ENCODE measurements around the gene RPL6. TPM values are rescaled to one million over a fixed set of nuclear protein-coding genes. Genes with fewer than 3 reads are reported as not detected.
"Not testable (repeated sequence)": the region's sequence is repeated elsewhere in the genome, so short reads cannot be mapped to it uniquely, and the experiment has no call there.

The RPL6 gene
- 3,314 and 3,586 TPM in 2 replicates for polyA plus RNA-seq (2014; cell fraction: cytosol; rRNA removed)
- polyA plus RNA-seq (2014; cell fraction: nucleus; rRNA removed): 2,205 and 2,265 TPM in 2 replicates

GRCh38 chr12:112409064-112409905, at the start of gene RPL6:
Gene RPL6 (minus strand): TSS chr12:112409605. CDS start chr12:112408656, 949 bp downstream.
- peak; percentile 97 for DNase-seq (ENCODE audit: low spot score)

GRCh38 chr12:112458751-112459150, 49.3 kb upstream of the RPL6 start:
- no peak for DNase-seq (ENCODE audit: low spot score)

- no peak for DNase-seq (ENCODE audit: low spot score)
Measured at GRCh38 chr12:112458330-112458729, 48.9 kb upstream of the RPL6 start.

GRCh38 chr12:112457142-112457541, 47.7 kb upstream of the RPL6 start:
- not testable (repeated sequence) for DNase-seq (ENCODE audit: low spot score)

GRCh38 chr12:112456029-112456428, 46.6 kb upstream of the RPL6 start:
- DNase-seq (ENCODE audit: low spot score): no peak

GRCh38 chr12:112450725-112451124, 41.3 kb upstream of the RPL6 start:
- no peak for DNase-seq (ENCODE audit: low spot score)

- not testable (repeated sequence) for DNase-seq (ENCODE audit: low spot score)
Measured at GRCh38 chr12:112448165-112448564, 38.8 kb upstream of the RPL6 start.

- DNase-seq (ENCODE audit: low spot score): no peak
Measured at GRCh38 chr12:112447106-112447505, 37.7 kb upstream of the RPL6 start.

- DNase-seq (ENCODE audit: low spot score): no peak
Measured at GRCh38 chr12:112446008-112446725, 36.8 kb upstream of the RPL6 start.

GRCh38 chr12:112443916-112444315, 34.5 kb upstream of the RPL6 start:
- no peak for DNase-seq (ENCODE audit: low spot score)

- not testable (repeated sequence) for DNase-seq (ENCODE audit: low spot score)
Measured at GRCh38 chr12:112440653-112441052, 31.2 kb upstream of the RPL6 start.

GRCh38 chr12:112439769-112440168, 30.4 kb upstream of the RPL6 start:
- DNase-seq (ENCODE audit: low spot score): peak; percentile 16

GRCh38 chr12:112438645-112439044, 29.2 kb upstream of the RPL6 start:
- DNase-seq (ENCODE audit: low spot score): not testable (repeated sequence)

GRCh38 chr12:112433551-112433950, 24.1 kb upstream of the RPL6 start:
- no peak for DNase-seq (ENCODE audit: low spot score)

- DNase-seq (ENCODE audit: low spot score): no peak
Measured at GRCh38 chr12:112431965-112432364, 22.6 kb upstream of the RPL6 start.

GRCh38 chr12:112430929-112431328, 21.5 kb upstream of the RPL6 start:
- DNase-seq (ENCODE audit: low spot score): no peak

GRCh38 chr12:112427760-112428159, 18.4 kb upstream of the RPL6 start:
- no peak for DNase-seq (ENCODE audit: low spot score)

- DNase-seq (ENCODE audit: low spot score): no peak
Measured at GRCh38 chr12:112425582-112426382, 16.4 kb upstream of the RPL6 start.

GRCh38 chr12:112424126-112424525, 14.7 kb upstream of the RPL6 start:
- DNase-seq (ENCODE audit: low spot score): no peak

GRCh38 chr12:112422531-112422930, 13.1 kb upstream of the RPL6 start:
- no peak for DNase-seq (ENCODE audit: low spot score)

GRCh38 chr12:112421363-112421762, 12.0 kb upstream of the RPL6 start:
- DNase-seq (ENCODE audit: low spot score): no peak

- DNase-seq (ENCODE audit: low spot score): no peak
Measured at GRCh38 chr12:112420740-112421139, 11.3 kb upstream of the RPL6 start.
